Pancreas (tissue), 10 donors: ENCODE results near the gene KIF13A. TPM values are rescaled to one million over a fixed set of nuclear protein-coding genes. Genes with fewer than 3 reads are reported as not detected.

ENCODE experiments used
- ATAC-seq, 4 donors: fragments of 200-7000 bp; cut with Tn5 transposase; one replicate each; pipeline versions ENCODE4 v1.8.0 to v1.9.1; 2020; ENCODE audit warnings: mild to moderate bottlenecking in 4 of 4, moderate library complexity in 4 of 4
- DNase-seq, 6 donors: peaks; one replicate each; pipeline ENCODE4 v3.0.0-alpha.2; 2020
- FAIRE-seq: peaks from 2 replicates; lab custom pipeline; 2012; peaks lifted over from hg19 to GRCh38; lab: Jason Lieb, UNC
- H3K27ac ChIP-seq, 4 donors: fragments of 200-600 bp; sonication (generic); 1 replicate in 3 of 4; 2 replicates in 1 of 4; pipeline versions ENCODE4 v1.5.0 to v1.8.0; 2020
- H3K27me3 ChIP-seq, 4 donors: fragments of 200-600 bp; one replicate each; pipeline ENCODE4 v1.8.0; 2021
- H3K36me3 ChIP-seq, 3 donors: fragments of 200-600 bp; sonication (generic) in 1 of 3; one replicate each; pipeline versions ENCODE4 v1.5.0 to v1.8.0; 2020 to 2021
- H3K4me1 ChIP-seq, 3 donors: fragments of 200-600 bp; one replicate each; pipeline ENCODE4 v1.8.0; 2021
- H3K4me3 ChIP-seq, 4 donors: fragments of 200-600 bp; sonication (generic) in 2 of 4; one replicate each; pipeline versions ENCODE4 v1.5.0 to v1.8.0; 2020 to 2021
- H3K9me3 ChIP-seq, 4 donors: fragments of 200-600 bp; one replicate each; pipeline ENCODE4 v1.8.0; 2021
- CTCF ChIP-seq, 4 donors: fragments of 200-600 bp; sonication (generic) in 3 of 4; IDR thresholded peaks; one replicate each; pipeline versions ENCODE4 v1.5.0 to v1.8.0; 2021; ENCODE audit warnings: antibody characterized with exemption in 4 of 4
- WGBS, 2 donors: extraction: QIAGEN DNeasy Blood & Tissue Kit; methylation state at CpG; one replicate each; pipeline ENCODE4 v1.1.7; 2013; 5-methylcytosine and 5-hydroxymethylcytosine counted together
- intact Hi-C, 3 donors: fragments of 100-400 bp; cut with DNase I; formaldehyde crosslinking; loops; one replicate each; pipeline versions ENCODE4 v1.11.1 to v1.14.2; 2022
- polyA plus RNA-seq, 2 donors: library from polyadenylated mRNA; stranded (reverse); fragments of 200-250 nt; gene quantifications; one replicate each; pipeline ENCODE4 v1.2.3, GENCODE V29; 2013
- total RNA-seq, 6 donors: library from RNA; stranded (reverse); fragmentation: NEBNext Ultra II Directional in 4 of 6; extraction: Animal tissue kit (Norgen Biotek cat#: 25700) in 4 of 6; gene quantifications; one replicate each; pipeline versions ENCODE4 v1.2.1 to v1.2.4, GENCODE V29; 2021 to 2023
- donor health status: healthy with polysubstance abuse.
- donor health status: DM: no; HTN: no; CAD: no; lungs with moderate emphysema.
- donor health status: DM: no; HTN: no; CAD: no.
- donor health status: control.
- donor health status: control.
- donor health status: Bipolar disorder and iron deficiency.
- donor health status: DM: yes; HTN: yes; CAD: no.
- donor health status: DM: no; HTN: no; CAD: no.
- donor health status: DM: no; HTN: no; CAD: no.
- donor health status: DM: yes; HTN: yes; CAD: no.

KIF13A gene
- total and polyA plus RNA-seq, 8 donors = 7.3 to 18.1 (median 12.5) TPM

- Histone ChIP-seq H3K27ac (no peak overlapping the region), H3K9me3 (no peaks in the 10 kb centered on the region), H3K27me3 (no peaks in the 10 kb centered on the region), H3K4me3 (no peak overlapping the region), H3K36me3 (no peaks in the 10 kb centered on the region), H3K4me1 (no peaks in the 10 kb centered on the region)
- TF ChIP-seq CTCF (IDR thresholded peaks at IDR 0.05) = no peak
- intact Hi-C loops = no loop called here
- no peak for FAIRE-seq
- DNase-seq = no peak
- ATAC-seq = peak in 2 of 4 donors; percentile 23
- 91 to 92% methylated on average over 7 of the region's 7 CpGs for WGBS, 2 donors
Measured at GRCh38 chr6:17972074-17972952, 15.1 kb downstream of the KIF13A start.

GRCh38 chr6:17971128-17972073, 16.0 kb downstream of the KIF13A start:
- no peak for DNase-seq
- no peak for TF ChIP-seq CTCF (IDR thresholded peaks at IDR 0.05)
- FAIRE-seq = no peak
- Histone ChIP-seq H3K36me3 (no peaks in the 10 kb centered on the region), H3K27ac (no peak overlapping the region), H3K4me3 (no peak overlapping the region), H3K27me3 (no peaks in the 10 kb centered on the region), H3K9me3 (no peaks in the 10 kb centered on the region), H3K4me1 (no peaks in the 10 kb centered on the region)
- intact Hi-C loops = no loop called here
- 90 to 96% methylated on average over 7 of the region's 7 CpGs for WGBS, 2 donors
- ATAC-seq = peak in 3 of 4 donors; percentile 14 to 35 (median 30)

- Histone ChIP-seq H3K9me3 (no peaks in the 10 kb centered on the region), H3K4me3 (no peak overlapping the region), H3K36me3 (no peaks in the 10 kb centered on the region), H3K27ac (no peak overlapping the region), H3K4me1 (peaks cover 0 to 10% (median 6%) of the 10 kb centered on the region in 3 donors), H3K27me3 (no peaks in the 10 kb centered on the region)
- DNase-seq = no peak
- TF ChIP-seq CTCF (IDR thresholded peaks at IDR 0.05) = no peak
- no peak for FAIRE-seq
- WGBS, 2 donors = 83 to 85% methylated on average over 2 of the region's 2 CpGs
- ATAC-seq = no peak
- intact Hi-C loops = no loop called here
Measured at GRCh38 chr6:17968876-17969275, 18.6 kb downstream of the KIF13A start.

GRCh38 chr6:17967668-17968518, 19.5 kb downstream of the KIF13A start:
- ATAC-seq (no peak), DNase-seq (no peak), FAIRE-seq (no peak)
- intact Hi-C loops = no loop called here
- no peaks in the 10 kb centered on the region for H3K9me3 ChIP-seq
- H3K27ac ChIP-seq = no peak overlapping the region
- H3K4me1 ChIP-seq = peaks cover 0 to 10% (median 6%) of the 10 kb centered on the region in 3 donors
- no peaks in the 10 kb centered on the region for H3K36me3 ChIP-seq
- no peak overlapping the region for H3K4me3 ChIP-seq
- 91 to 93% methylated on average over 5 of the region's 5 CpGs for WGBS, 2 donors
- H3K27me3 ChIP-seq = no peaks in the 10 kb centered on the region
- TF ChIP-seq CTCF (IDR thresholded peaks at IDR 0.05) = no peak
